ENCODE measurements around the gene IQSEC3.

GRCh38 chr12:171276-171675 lies 104.7 kb downstream of the IQSEC3 start:
- TF ChIP-seq CTCF (IDR thresholded peaks at IDR 0.05) (no peak), POLR2A (IDR thresholded peaks at IDR 0.05) (no peak)

Data from body of pancreas (tissue), 4 donors.